GM19099 (cell line): ENCODE results near the gene TRDMT1.

Experiments
- POLR2A ChIP-seq: IDR thresholded peaks from 3 replicates; pipeline ENCODE4 v1.6.1; 2011; ENCODE audit warnings: low read depth; ENCODE audit not compliant: insufficient read length; ENCODE audit errors: extremely low read depth

TRDMT1 gene

DNA sequence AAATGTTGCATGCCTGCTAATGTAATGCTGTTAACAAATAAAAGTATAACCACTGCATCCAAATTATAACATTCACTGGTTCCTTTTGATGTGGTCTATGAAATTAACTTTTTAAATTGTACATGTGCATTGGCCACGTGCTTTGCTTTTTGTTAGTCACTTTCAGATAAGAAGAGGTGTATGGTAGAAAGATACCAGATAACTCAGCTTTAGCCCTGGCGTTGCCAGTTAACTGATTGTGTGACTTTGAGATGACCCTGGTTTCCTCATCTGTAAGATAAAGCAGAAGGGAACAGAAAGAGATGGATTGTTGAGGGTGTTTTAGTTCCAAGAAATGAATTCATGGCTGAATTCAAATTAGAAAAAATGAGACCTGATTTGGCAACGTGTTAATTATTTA lies 1.9 kb upstream of the TRDMT1 start:
- TF ChIP-seq POLR2A: no peak

- no peak for TF ChIP-seq POLR2A
Measured at GRCh38 chr10:17202999-17203398, 1.5 kb upstream of the TRDMT1 start.

- no peak for TF ChIP-seq POLR2A
Measured at GRCh38 chr10:17202506-17202905, 1.0 kb upstream of the TRDMT1 start.

DNA sequence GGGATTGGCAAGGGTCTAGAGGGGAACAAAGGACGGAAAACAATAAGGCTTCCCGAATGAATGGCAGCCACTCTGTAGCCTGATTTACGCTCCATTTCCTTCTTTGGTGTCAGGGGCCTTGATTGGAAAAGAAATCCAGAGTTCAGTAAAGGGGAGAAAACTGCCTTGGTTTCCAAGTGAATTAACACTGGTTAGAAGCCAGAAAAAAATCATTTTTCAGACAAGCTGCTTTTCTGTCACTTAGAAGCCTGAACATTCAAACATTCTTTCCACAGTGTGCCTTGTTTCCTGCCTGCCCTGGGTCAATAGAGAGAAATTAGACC lies 283 bp upstream of the TRDMT1 start:
- no peak for TF ChIP-seq POLR2A

- no peak for TF ChIP-seq POLR2A
Measured at GRCh38 chr10:17200001-17200911, 1.2 kb downstream of the TRDMT1 start.

GRCh38 chr10:17199351-17199804 lies 2.1 kb downstream of the TRDMT1 start:
- no peak for TF ChIP-seq POLR2A

GRCh38 chr10:17196573-17196972 lies 4.9 kb downstream of the TRDMT1 start:
- no peak for TF ChIP-seq POLR2A

- TF ChIP-seq POLR2A: no peak
Measured at GRCh38 chr10:17196045-17196444, 5.4 kb downstream of the TRDMT1 start.

DNA sequence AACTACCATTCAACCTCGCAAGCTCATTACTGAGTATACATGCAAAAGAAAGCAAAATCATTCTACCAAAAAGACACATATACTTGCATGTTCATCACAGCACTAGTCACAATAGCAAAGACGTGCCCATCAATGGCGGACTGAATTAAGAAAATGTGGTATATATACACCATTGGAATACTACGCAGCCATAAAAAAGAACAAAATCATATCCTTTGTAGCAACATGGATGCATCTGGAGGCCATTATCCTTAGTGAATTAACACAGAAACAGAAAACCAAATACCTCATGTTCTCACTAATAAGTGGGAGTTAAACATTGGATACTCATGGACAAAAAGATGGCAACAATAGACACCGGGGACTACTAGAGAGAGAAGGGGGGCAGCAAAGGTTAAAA lies 6.4 kb downstream of the TRDMT1 start:
- TF ChIP-seq POLR2A: no peak

DNA sequence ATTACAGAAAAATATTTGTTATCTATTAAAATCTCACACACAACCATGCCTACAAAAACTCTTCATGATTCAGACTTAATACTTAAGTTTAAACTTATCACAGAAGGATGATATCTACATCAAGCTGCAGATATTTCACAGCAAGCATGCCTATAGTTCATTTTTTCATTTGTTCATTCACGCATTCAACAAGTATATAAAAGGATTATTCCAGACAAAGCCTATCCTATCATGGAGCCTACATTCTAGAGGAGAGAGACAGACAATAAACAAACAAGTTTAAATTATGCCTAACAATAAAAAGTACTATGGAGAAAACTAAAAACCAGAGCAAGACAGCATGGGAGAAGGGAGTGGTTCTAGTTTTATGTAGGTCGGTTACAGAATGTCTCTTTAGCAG lies 10.9 kb downstream of the TRDMT1 start:
- no peak for TF ChIP-seq POLR2A

GRCh38 chr10:17188644-17189172 lies 12.8 kb downstream of the TRDMT1 start:
- TF ChIP-seq POLR2A: no peak

- TF ChIP-seq POLR2A: no peak
Measured at GRCh38 chr10:17185873-17186272, 15.6 kb downstream of the TRDMT1 start.

DNA sequence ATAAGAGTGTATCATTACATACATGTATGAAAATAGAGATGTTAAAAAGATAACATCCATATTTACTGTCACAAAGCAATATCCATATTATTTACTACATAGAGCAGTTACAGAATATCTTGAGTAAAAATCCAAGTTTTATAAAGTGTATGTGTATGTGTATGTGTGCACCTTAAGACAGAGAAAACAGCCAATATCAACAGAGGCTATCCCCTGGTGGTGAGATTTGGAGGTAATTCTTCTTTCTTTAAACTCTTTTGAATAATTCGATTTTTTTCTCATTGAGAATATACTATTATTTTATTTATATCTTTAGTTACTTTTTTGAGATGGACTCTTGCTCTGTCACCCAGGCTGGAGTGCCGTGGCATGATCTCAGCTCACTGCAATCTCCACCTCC lies 18.4 kb downstream of the TRDMT1 start:
- no peak for TF ChIP-seq POLR2A

GRCh38 chr10:17181751-17182150 lies 19.7 kb downstream of the TRDMT1 start:
- no peak for TF ChIP-seq POLR2A

- TF ChIP-seq POLR2A: no peak
Measured at GRCh38 chr10:17181110-17181509, 20.4 kb downstream of the TRDMT1 start.

GRCh38 chr10:17179002-17179401 lies 22.5 kb downstream of the TRDMT1 start:
- TF ChIP-seq POLR2A: no peak
